Endothelial cell (in vitro differentiated cells): ENCODE data around the gene TSR3. TPM values are rescaled to one million over a fixed set of nuclear protein-coding genes. Genes with fewer than 3 reads are reported as not detected.

ENCODE experiments used
- DNase-seq: peaks from one replicate; pipeline ENCODE4 v3.0.0; 2021; ENCODE audit warnings: low spot score
- H3K27ac Mint-ChIP-seq: one replicate; pipeline ENCODE4 v1.8.0; 2021; ENCODE audit warnings: mixed read lengths, inconsistent platforms; ENCODE audit not compliant: unreplicated experiment
- H3K27me3 Mint-ChIP-seq: one replicate; pipeline ENCODE4 v1.8.0; 2021; ENCODE audit warnings: mild to moderate bottlenecking, moderate library complexity, mixed read lengths, inconsistent platforms; ENCODE audit not compliant: unreplicated experiment
- H3K36me3 Mint-ChIP-seq: one replicate; pipeline ENCODE4 v1.8.0; 2021; ENCODE audit warnings: mild to moderate bottlenecking, low read depth, mixed read lengths, inconsistent platforms; ENCODE audit not compliant: unreplicated experiment
- H3K4me1 Mint-ChIP-seq: one replicate; pipeline ENCODE4 v1.8.0; 2021; ENCODE audit warnings: mild to moderate bottlenecking, mixed read lengths, inconsistent platforms; ENCODE audit not compliant: unreplicated experiment
- H3K4me3 Mint-ChIP-seq: one replicate; pipeline ENCODE4 v1.8.0; 2021; ENCODE audit warnings: mild to moderate bottlenecking, mixed read lengths, inconsistent platforms; ENCODE audit not compliant: unreplicated experiment
- H3K9me3 Mint-ChIP-seq: one replicate; pipeline ENCODE4 v1.8.0; 2021; ENCODE audit warnings: mixed read lengths, inconsistent platforms; ENCODE audit not compliant: unreplicated experiment
- CTCF ChIP-seq: fragments of 200-600 bp; sonication (generic); IDR thresholded peaks from one replicate; pipeline ENCODE4 v1.5.0; 2021; ENCODE audit warnings: antibody characterized with exemption; ENCODE audit not compliant: unreplicated experiment
- total RNA-seq: library from RNA; stranded (reverse); fragmentation: NEBNext Ultra II Directional; extraction: Animal tissue kit (Norgen Biotek cat#: 25700); gene quantifications from one replicate; pipeline ENCODE4 v1.2.1, GENCODE V29; 2021; ENCODE audit not compliant: unreplicated experiment

TSR3 gene
- total RNA-seq, 1 donor from 2014 or later = 68.2 TPM

GRCh38 chr16:1345651-1346421, 5.8 kb downstream of the TSR3 start:
- DNase-seq = no peak
- no peak for TF ChIP-seq CTCF
- Mint-ChIP-seq H3K9me3 (no peaks in the 10 kb centered on the region), H3K27me3 (peaks cover 20% of the 10 kb centered on the region), H3K4me3 (no peak overlapping the region), H3K27ac (no peak overlapping the region), H3K4me1 (peaks cover 14% of the 10 kb centered on the region), H3K36me3 (peaks cover 7% of the 10 kb centered on the region)

- H3K36me3 Mint-ChIP-seq = peaks cover 2% of the 10 kb centered on the region
- H3K4me3 Mint-ChIP-seq = no peak overlapping the region
- H3K9me3 Mint-ChIP-seq = no peaks in the 10 kb centered on the region
- H3K27ac Mint-ChIP-seq = no peak overlapping the region
- DNase-seq = no peak
- peaks cover 17% of the 10 kb centered on the region for H3K27me3 Mint-ChIP-seq
- no peak for TF ChIP-seq CTCF
- peaks cover 6% of the 10 kb centered on the region for H3K4me1 Mint-ChIP-seq
These were observed 6.6 kb downstream of the TSR3 start for GRCh38 chr16:1345087-1345486.

GRCh38 chr16:1344499-1344898, 7.2 kb downstream of the TSR3 start:
- Mint-ChIP-seq H3K36me3 (no peaks in the 10 kb centered on the region), H3K9me3 (no peaks in the 10 kb centered on the region), H3K4me1 (peaks cover 6% of the 10 kb centered on the region), H3K27ac (no peak overlapping the region), H3K4me3 (no peak overlapping the region), H3K27me3 (peaks cover 17% of the 10 kb centered on the region)
- TF ChIP-seq CTCF = no peak
- no peak for DNase-seq

- H3K4me3 Mint-ChIP-seq = peak overlapping the region; percentile 70
- H3K27ac Mint-ChIP-seq = no peak overlapping the region
- TF ChIP-seq CTCF = no peak
- peaks cover 13% of the 10 kb centered on the region for H3K27me3 Mint-ChIP-seq
- H3K36me3 Mint-ChIP-seq = no peaks in the 10 kb centered on the region
- H3K9me3 Mint-ChIP-seq = no peaks in the 10 kb centered on the region
- peaks cover 6% of the 10 kb centered on the region for H3K4me1 Mint-ChIP-seq
- DNase-seq = no peak
These were observed 8.0 kb downstream of the TSR3 start for GRCh38 chr16:1343428-1344242.
